Measurements from ENCODE around the gene NHSL1.

Gene NHSL1

GRCh38 chr6:138461647-138462046 is 37.6 kb downstream of the NHSL1 start:
- no peak for DNase-seq (ENCODE audit: low read depth)

GRCh38 chr6:138456401-138456790 is 42.9 kb downstream of the NHSL1 start:
- no peak for DNase-seq (ENCODE audit: low read depth)

- no peak for DNase-seq (ENCODE audit: low read depth)
These were observed 43.4 kb downstream of the NHSL1 start for GRCh38 chr6:138455746-138456400.

- peak; percentile 36 for DNase-seq (ENCODE audit: low read depth)
These were observed 44.1 kb downstream of the NHSL1 start for GRCh38 chr6:138454981-138455706.

- no peak for DNase-seq (ENCODE audit: low read depth)
These were observed 48.3 kb downstream of the NHSL1 start for GRCh38 chr6:138451043-138451442.

- no peak for DNase-seq (ENCODE audit: low read depth)
These were observed 48.8 kb downstream of the NHSL1 start for GRCh38 chr6:138450445-138450844.

GRCh38 chr6:138446821-138447220 is 52.5 kb downstream of the NHSL1 start:
- DNase-seq (ENCODE audit: low read depth) = no peak

- DNase-seq (ENCODE audit: low read depth) = no peak
These were observed 55.3 kb downstream of the NHSL1 start for GRCh38 chr6:138443979-138444378.

GRCh38 chr6:138442663-138443062 is 56.6 kb downstream of the NHSL1 start:
- DNase-seq (ENCODE audit: low read depth) = no peak

- no peak for DNase-seq (ENCODE audit: low read depth)
These were observed 57.3 kb downstream of the NHSL1 start for GRCh38 chr6:138441965-138442364.

- no peak for DNase-seq (ENCODE audit: low read depth)
These were observed 58.4 kb downstream of the NHSL1 start for GRCh38 chr6:138440758-138441357.

GRCh38 chr6:138440296-138440695 is 59.0 kb downstream of the NHSL1 start:
- DNase-seq (ENCODE audit: low read depth) = no peak

GRCh38 chr6:138439546-138439945 is 59.7 kb downstream of the NHSL1 start:
- no peak for DNase-seq (ENCODE audit: low read depth)

GRCh38 chr6:138434925-138435324 is 64.4 kb downstream of the NHSL1 start:
- no peak for DNase-seq (ENCODE audit: low read depth)

GRCh38 chr6:138434096-138434495 is 65.2 kb downstream of the NHSL1 start:
- no peak for DNase-seq (ENCODE audit: low read depth)

- no peak for DNase-seq (ENCODE audit: low read depth)
These were observed 67.3 kb downstream of the NHSL1 start for GRCh38 chr6:138432063-138432356.

- DNase-seq (ENCODE audit: low read depth) = no peak
These were observed 67.8 kb downstream of the NHSL1 start for GRCh38 chr6:138431256-138432062.

GRCh38 chr6:138430361-138431145 is 68.7 kb downstream of the NHSL1 start:
- no peak for DNase-seq (ENCODE audit: low read depth)

GRCh38 chr6:138429761-138430160 is 69.5 kb downstream of the NHSL1 start:
- no peak for DNase-seq (ENCODE audit: low read depth)

GRCh38 chr6:138428944-138429598 is 70.2 kb downstream of the NHSL1 start:
- DNase-seq (ENCODE audit: low read depth) = no peak

GRCh38 chr6:138427701-138428100 is 71.6 kb downstream of the NHSL1 start:
- no peak for DNase-seq (ENCODE audit: low read depth)

All from stimulated activated CD8-positive, alpha-beta memory T cell treated with anti-CD3 and anti-CD28 coated beads, Interleukin-12 subunit alpha, Interleukin-12 subunit beta, amount 100 ng/mL, for 1 hour (primary cell).